H9 (cell line): ENCODE measurements around the gene CR1. TPM values are rescaled to one million over a fixed set of nuclear protein-coding genes. Genes with fewer than 3 reads are reported as not detected.
"Not testable (repeated sequence)": the region's sequence is repeated elsewhere in the genome, so short reads cannot be mapped to it uniquely, and the experiment has no call there.

ENCODE experiments used
- DNase-seq: peaks from one replicate; pipeline ENCODE4 v3.0.0-alpha.2; 2017
- H2AFZ ChIP-seq: one replicate; pipeline ENCODE4 v1.6.1; 2013; ENCODE audit warnings: mild to moderate bottlenecking, low read length, control low read depth, moderate library complexity
- H2AK5ac ChIP-seq: 2 replicates; pipeline ENCODE4 v1.6.1; 2013; ENCODE audit warnings: low read length, control low read depth, mixed read lengths; ENCODE audit not compliant: insufficient read length
- H2BK120ac ChIP-seq: one replicate; pipeline ENCODE4 v1.6.1; 2013; ENCODE audit warnings: low read depth, mild to moderate bottlenecking, low read length, control low read depth, inconsistent platforms; ENCODE audit not compliant: poor library complexity, severe bottlenecking
- H2BK12ac ChIP-seq: 2 replicates; pipeline ENCODE4 v1.6.1; 2013; ENCODE audit warnings: low read length, control low read depth, mixed read lengths, low read depth; ENCODE audit not compliant: insufficient read length
- H2BK15ac ChIP-seq: 2 replicates; pipeline ENCODE4 v1.6.1; 2013; ENCODE audit warnings: low read depth, low read length, control low read depth
- H2BK20ac ChIP-seq: one replicate; pipeline ENCODE4 v1.6.1; 2013; ENCODE audit warnings: low read depth, mild to moderate bottlenecking, low read length, control low read depth, inconsistent platforms; ENCODE audit not compliant: poor library complexity, severe bottlenecking
- H2BK5ac ChIP-seq: 2 replicates; pipeline ENCODE4 v1.6.1; 2013; ENCODE audit warnings: low read length, control low read depth, mixed read lengths; ENCODE audit not compliant: insufficient read length
- H3K14ac ChIP-seq: 2 replicates; pipeline ENCODE4 v1.6.1; 2013; ENCODE audit warnings: low read length, control low read depth; ENCODE audit not compliant: insufficient read depth
- H3K18ac ChIP-seq: 2 replicates; pipeline ENCODE4 v1.6.1; 2013; ENCODE audit warnings: low read depth, mild to moderate bottlenecking, mixed read lengths, low read length, control low read depth; ENCODE audit not compliant: insufficient read length
- H3K23ac ChIP-seq: 2 replicates; pipeline ENCODE4 v1.6.1; 2013; ENCODE audit warnings: low read length, control low read depth, mixed read lengths, low read depth; ENCODE audit not compliant: insufficient read length
- H3K23me2 ChIP-seq: 2 replicates; pipeline ENCODE4 v1.6.1; 2013; ENCODE audit warnings: low read depth, mild to moderate bottlenecking, mixed read lengths, low read length, control low read depth; ENCODE audit not compliant: insufficient read length, poor library complexity, severe bottlenecking
- H3K27ac ChIP-seq: 2 replicates; pipeline ENCODE4 v1.5.1; 2013; ENCODE audit warnings: low read length, control low read depth, mixed read lengths, low read depth; ENCODE audit not compliant: insufficient read length
- H3K27me3 ChIP-seq: 2 replicates; pipeline ENCODE4 v1.6.1; 2013; ENCODE audit warnings: low read length, control low read depth, inconsistent platforms; ENCODE audit not compliant: insufficient read depth
- H3K4ac ChIP-seq: 2 replicates; pipeline ENCODE4 v1.6.1; 2013; ENCODE audit warnings: low read depth, mild to moderate bottlenecking, control low read depth, inconsistent platforms, low read length, moderate library complexity
- H3K4me1 ChIP-seq: 2 replicates; pipeline ENCODE4 v1.6.1; 2013; ENCODE audit warnings: low read length, control low read depth, inconsistent platforms; ENCODE audit not compliant: insufficient read depth
- H3K4me2 ChIP-seq: 2 replicates; pipeline ENCODE4 v1.6.1; 2013; ENCODE audit warnings: low read length, control low read depth, mixed read lengths; ENCODE audit not compliant: insufficient read length, insufficient read depth
- H3K56ac ChIP-seq: 2 replicates; pipeline ENCODE4 v1.6.1; 2013; ENCODE audit warnings: low read depth, mild to moderate bottlenecking, mixed read lengths, low read length, control low read depth; ENCODE audit not compliant: insufficient read length
- H3K79me1 ChIP-seq: 2 replicates; pipeline ENCODE4 v1.6.1; 2013; ENCODE audit warnings: low read depth, mild to moderate bottlenecking, moderate library complexity, low read length, control low read depth, inconsistent platforms; ENCODE audit not compliant: insufficient read depth, poor library complexity, severe bottlenecking
- H3K79me2 ChIP-seq: 2 replicates; pipeline ENCODE4 v1.6.1; 2013; ENCODE audit warnings: low read length, control low read depth, inconsistent platforms; ENCODE audit not compliant: insufficient read depth
- H3K9ac ChIP-seq: 2 replicates; pipeline ENCODE4 v1.6.1; 2013; ENCODE audit warnings: low read length, control low read depth, mixed read lengths; ENCODE audit not compliant: insufficient read length; ENCODE audit errors: extremely low read depth
- H3K9me3 ChIP-seq: one replicate; pipeline ENCODE4 v1.6.1; 2013; ENCODE audit warnings: low read depth, low read length, inconsistent platforms; ENCODE audit not compliant: control insufficient read depth
- H3T11ph ChIP-seq: one replicate; pipeline ENCODE4 v1.6.1; 2013; ENCODE audit warnings: mild to moderate bottlenecking, low read length, control low read depth, inconsistent platforms
- H4K20me1 ChIP-seq: one replicate; pipeline ENCODE4 v1.6.1; 2013; ENCODE audit not compliant: control insufficient read depth, insufficient read length, insufficient read depth
- H4K5ac ChIP-seq: 2 replicates; pipeline ENCODE4 v1.6.1; 2013; ENCODE audit warnings: low read depth, mild to moderate bottlenecking, mixed read lengths, low read length, control low read depth; ENCODE audit not compliant: insufficient read length
- H4K8ac ChIP-seq: replicated peaks from 2 replicates; pipeline ENCODE4 v1.6.1; 2013; ENCODE audit warnings: low read length, control low read depth, mixed read lengths, low read depth; ENCODE audit not compliant: insufficient read length
- H4K91ac ChIP-seq: 2 replicates; pipeline ENCODE4 v1.6.1; 2013; ENCODE audit warnings: low read depth, mild to moderate bottlenecking, moderate library complexity, mixed read lengths, low read length, control low read depth; ENCODE audit not compliant: insufficient read length
- H3K27ac Mint-ChIP-seq, 3 experiments: 2 replicates in 2 of 3; 3 replicates in 1 of 3; pipeline ENCODE4 v1.8.0; 2020 to 2021; ENCODE audit warnings: mixed read lengths in 3 of 3, mild to moderate bottlenecking in 1 of 3, moderate library complexity in 1 of 3
- H3K27me3 Mint-ChIP-seq: 2 replicates; pipeline ENCODE4 v1.8.0; 2021; ENCODE audit warnings: low read depth, mild to moderate bottlenecking, moderate library complexity, mixed read lengths
- H3K36me3 Mint-ChIP-seq, 3 experiments: 2 replicates in 2 of 3; 3 replicates in 1 of 3; pipeline ENCODE4 v1.8.0; 2020 to 2021; ENCODE audit warnings: low read depth in 3 of 3, mixed read lengths in 3 of 3; ENCODE audit not compliant: insufficient read depth in 1 of 3
- H3K4me1 Mint-ChIP-seq, 2 experiments: 2 replicates each; pipeline ENCODE4 v1.8.0; 2020; ENCODE audit warnings: mixed read lengths in 2 of 2
- H3K4me3 Mint-ChIP-seq, 2 experiments: 2 replicates in 1 of 2; 3 replicates in 1 of 2; pipeline ENCODE4 v1.8.0; 2020 to 2021; ENCODE audit warnings: mild to moderate bottlenecking in 2 of 2, mixed read lengths in 2 of 2, moderate library complexity in 1 of 2
- H3K9me3 Mint-ChIP-seq, 2 experiments: 2 replicates in 1 of 2; 3 replicates in 1 of 2; pipeline ENCODE4 v1.8.0; 2020; ENCODE audit warnings: mild to moderate bottlenecking in 2 of 2, mixed read lengths in 2 of 2, moderate library complexity in 1 of 2
- WGBS: extraction: QIAGEN DNeasy Blood & Tissue Kit; methylation state at CpG from one replicate; pipeline ENCODE4 v1.1.7; 2013; ENCODE audit warnings: missing lambda C conversion rate, low lambda C conversion rate, mixed read lengths; ENCODE audit not compliant: insufficient read length; ENCODE audit errors: extremely low coverage; 5-methylcytosine and 5-hydroxymethylcytosine counted together
- total RNA-seq: library from RNA; stranded (reverse); gene quantifications from 2 replicates; pipeline ENCODE4 v1.2.1, GENCODE V29; 2021

The CR1 gene
- total RNA-seq, 1 experiment from 2014 or later: 0.04 TPM

DNA sequence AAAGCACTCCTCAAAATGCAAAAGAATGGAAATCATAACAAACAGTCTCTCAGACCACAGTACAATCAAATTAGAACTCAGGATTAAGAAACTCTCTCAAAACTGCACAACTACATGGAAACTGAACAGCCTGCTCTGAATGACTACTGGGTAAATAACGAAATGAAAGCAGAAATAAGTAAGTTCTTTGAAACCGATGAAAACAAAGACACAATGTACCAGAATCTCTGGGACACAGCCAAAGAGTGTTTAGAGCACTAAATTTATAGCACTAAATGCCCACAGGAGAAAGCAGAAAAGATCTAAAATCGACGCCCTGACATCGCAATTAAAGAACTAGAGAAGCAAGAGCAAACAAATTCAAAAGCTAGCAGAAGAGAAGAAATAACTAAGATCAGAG is 95.2 kb downstream of the CR1 start:
- not testable (repeated sequence) for H3K9me3 ChIP-seq, H3K56ac ChIP-seq, H4K91ac ChIP-seq, H3K4me3 Mint-ChIP-seq, H2BK12ac ChIP-seq, H2AK5ac ChIP-seq, H4K20me1 ChIP-seq, H4K5ac ChIP-seq, H3K27ac ChIP-seq, H3K27me3 Mint-ChIP-seq, DNase-seq, H3K36me3 Mint-ChIP-seq, H2AFZ ChIP-seq, H2BK120ac ChIP-seq, H3K23me2 ChIP-seq, H3K9ac ChIP-seq, H3K4me1 ChIP-seq, H2BK5ac ChIP-seq, H3K79me2 ChIP-seq, H3K4me2 ChIP-seq, H3K27ac Mint-ChIP-seq, H3K18ac ChIP-seq, H3K4ac ChIP-seq, H2BK15ac ChIP-seq, H3K27me3 ChIP-seq, H3T11ph ChIP-seq, H3K9me3 Mint-ChIP-seq, H3K14ac ChIP-seq, H3K79me1 ChIP-seq, H2BK20ac ChIP-seq, H3K23ac ChIP-seq, H4K8ac ChIP-seq
- WGBS: no CpG with 5 or more reads among the region's 5 CpGs
- H3K4me1 Mint-ChIP-seq: peaks cover 6 to 12% of the 10 kb centered on the region in 2 experiments; a peak in 2 of 4 replicates

DNA sequence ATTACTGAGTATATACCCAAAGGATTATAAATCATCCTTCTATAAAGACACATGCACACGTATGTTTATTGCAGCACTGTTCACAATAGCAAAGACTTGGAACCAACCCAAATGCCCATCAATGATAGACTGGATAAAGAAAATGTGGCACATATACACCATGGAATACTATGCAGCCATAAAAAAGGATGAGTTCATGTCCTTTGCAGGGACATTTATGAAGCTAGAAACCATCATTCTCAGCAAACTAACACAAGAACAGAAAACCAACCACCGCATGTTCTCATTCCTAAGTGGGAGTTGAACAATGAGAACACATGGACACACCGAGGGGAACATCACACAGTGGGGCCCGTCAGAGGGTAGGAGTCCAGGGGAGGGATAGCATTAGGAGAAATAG is 98.1 kb downstream of the CR1 start:
- H3K9me3 ChIP-seq, H3K79me2 ChIP-seq, H3K23me2 ChIP-seq, H2BK20ac ChIP-seq, DNase-seq, H3T11ph ChIP-seq, H2BK5ac ChIP-seq, H3K36me3 Mint-ChIP-seq, H3K9ac ChIP-seq, H3K4me3 Mint-ChIP-seq, H2BK15ac ChIP-seq, H3K14ac ChIP-seq, H4K5ac ChIP-seq, H3K23ac ChIP-seq, H3K18ac ChIP-seq, H3K27me3 ChIP-seq, H3K4me2 ChIP-seq, H3K9me3 Mint-ChIP-seq, H2AK5ac ChIP-seq, H2BK12ac ChIP-seq, H2AFZ ChIP-seq, H4K20me1 ChIP-seq, H3K4ac ChIP-seq, H4K8ac ChIP-seq, H2BK120ac ChIP-seq, H3K27ac ChIP-seq, H3K56ac ChIP-seq, H3K4me1 ChIP-seq, H3K27ac Mint-ChIP-seq, H4K91ac ChIP-seq, H3K79me1 ChIP-seq, H3K27me3 Mint-ChIP-seq: not testable (repeated sequence)
- whole genome bisulfite sequencing: no CpG with 5 or more reads among the region's 4 CpGs
- H3K4me1 Mint-ChIP-seq: peaks cover 6 to 17% of the 10 kb centered on the region in 2 experiments; a peak in 2 of 4 replicates
